Pancreas (tissue), 10 donors: ENCODE data around the gene MCC. TPM values are rescaled to one million over a fixed set of nuclear protein-coding genes. Genes with fewer than 3 reads are reported as not detected.

Experiments used
- ATAC-seq, 4 donors: fragments of 200-7000 bp; cut with Tn5 transposase; one replicate each; pipeline versions ENCODE4 v1.8.0 to v1.9.1; 2020; ENCODE audit warnings: mild to moderate bottlenecking in 4 of 4, moderate library complexity in 4 of 4
- DNase-seq, 6 donors: peaks; one replicate each; pipeline ENCODE4 v3.0.0-alpha.2; 2020
- FAIRE-seq: peaks from 2 replicates; lab custom pipeline; 2012; peaks lifted over from hg19 to GRCh38; lab: Jason Lieb, UNC
- H3K27ac ChIP-seq, 4 donors: fragments of 200-600 bp; sonication (generic); 1 replicate in 3 of 4; 2 replicates in 1 of 4; pipeline versions ENCODE4 v1.5.0 to v1.8.0; 2020
- H3K27me3 ChIP-seq, 4 donors: fragments of 200-600 bp; one replicate each; pipeline ENCODE4 v1.8.0; 2021
- H3K36me3 ChIP-seq, 3 donors: fragments of 200-600 bp; sonication (generic) in 1 of 3; one replicate each; pipeline versions ENCODE4 v1.5.0 to v1.8.0; 2020 to 2021
- H3K4me1 ChIP-seq, 3 donors: fragments of 200-600 bp; one replicate each; pipeline ENCODE4 v1.8.0; 2021
- H3K4me3 ChIP-seq, 4 donors: fragments of 200-600 bp; sonication (generic) in 2 of 4; one replicate each; pipeline versions ENCODE4 v1.5.0 to v1.8.0; 2020 to 2021
- H3K9me3 ChIP-seq, 4 donors: fragments of 200-600 bp; one replicate each; pipeline ENCODE4 v1.8.0; 2021
- CTCF ChIP-seq, 4 donors: fragments of 200-600 bp; sonication (generic) in 3 of 4; IDR thresholded peaks; one replicate each; pipeline versions ENCODE4 v1.5.0 to v1.8.0; 2021; ENCODE audit warnings: antibody characterized with exemption in 4 of 4
- WGBS, 2 donors: extraction: QIAGEN DNeasy Blood & Tissue Kit; methylation state at CpG; one replicate each; pipeline ENCODE4 v1.1.7; 2013; 5-methylcytosine and 5-hydroxymethylcytosine counted together
- intact Hi-C, 3 donors: fragments of 100-400 bp; cut with DNase I; formaldehyde crosslinking; loops; one replicate each; pipeline versions ENCODE4 v1.11.1 to v1.14.2; 2022
- polyA plus RNA-seq, 2 donors: library from polyadenylated mRNA; stranded (reverse); fragments of 200-250 nt; gene quantifications; one replicate each; pipeline ENCODE4 v1.2.3, GENCODE V29; 2013
- total RNA-seq, 6 donors: library from RNA; stranded (reverse); fragmentation: NEBNext Ultra II Directional in 4 of 6; extraction: Animal tissue kit (Norgen Biotek cat#: 25700) in 4 of 6; gene quantifications; one replicate each; pipeline versions ENCODE4 v1.2.1 to v1.2.4, GENCODE V29; 2021 to 2023
- donor health status: healthy with polysubstance abuse.
- donor health status: DM: no; HTN: no; CAD: no; lungs with moderate emphysema.
- donor health status: DM: no; HTN: no; CAD: no.
- donor health status: control.
- donor health status: control.
- donor health status: Bipolar disorder and iron deficiency.
- donor health status: DM: yes; HTN: yes; CAD: no.
- donor health status: DM: no; HTN: no; CAD: no.
- donor health status: DM: no; HTN: no; CAD: no.
- donor health status: DM: yes; HTN: yes; CAD: no.

Gene MCC
- total and polyA plus RNA-seq, 8 donors = 1.3 to 8.3 (median 4.0) TPM

GRCh38 chr5:113193311-113193978, 294.8 kb downstream of the MCC start:
- H3K9me3 ChIP-seq = no peaks in the 10 kb centered on the region
- DNase-seq (no peak), FAIRE-seq (no peak), ATAC-seq (no peak)
- H3K4me3 ChIP-seq = no peak overlapping the region
- H3K4me1 ChIP-seq = no peaks in the 10 kb centered on the region
- no peaks in the 10 kb centered on the region for H3K36me3 ChIP-seq
- TF ChIP-seq CTCF (IDR thresholded peaks at IDR 0.05) = no peak
- intact Hi-C loops = no loop called here
- H3K27me3 ChIP-seq = no peaks in the 10 kb centered on the region
- H3K27ac ChIP-seq = no peak overlapping the region
- WGBS, 2 donors = 74 to 81% methylated on average over 5 of the region's 5 CpGs

- H3K27ac ChIP-seq = no peak overlapping the region
- TF ChIP-seq CTCF (IDR thresholded peaks at IDR 0.05) = no peak
- no peaks in the 10 kb centered on the region for H3K9me3 ChIP-seq
- FAIRE-seq = no peak
- H3K4me1 ChIP-seq = no peaks in the 10 kb centered on the region
- H3K36me3 ChIP-seq = no peaks in the 10 kb centered on the region
- no peak for DNase-seq
- intact Hi-C loops = no loop called here
- no peaks in the 10 kb centered on the region for H3K27me3 ChIP-seq
- WGBS, 2 donors = 80 to 96% methylated on average over 2 of the region's 2 CpGs
- no peak for ATAC-seq
- no peak overlapping the region for H3K4me3 ChIP-seq
These were observed 295.7 kb downstream of the MCC start for GRCh38 chr5:113192541-113192940.

GRCh38 chr5:113190347-113190746, 297.9 kb downstream of the MCC start:
- Histone ChIP-seq H3K27me3 (no peaks in the 10 kb centered on the region), H3K9me3 (no peaks in the 10 kb centered on the region), H3K4me3 (no peak overlapping the region), H3K36me3 (no peaks in the 10 kb centered on the region), H3K4me1 (no peaks in the 10 kb centered on the region), H3K27ac (no peak overlapping the region)
- ATAC-seq = no peak
- no peak for TF ChIP-seq CTCF (IDR thresholded peaks at IDR 0.05)
- 90 to 92% methylated on average over 5 of the region's 5 CpGs for WGBS, 2 donors
- no peak for DNase-seq
- intact Hi-C loops = no loop called here
- no peak for FAIRE-seq

GRCh38 chr5:113189291-113189690, 299.0 kb downstream of the MCC start:
- intact Hi-C loops = no loop called here
- DNase-seq (no peak), ATAC-seq (no peak), FAIRE-seq (no peak)
- Histone ChIP-seq H3K4me3 (no peak overlapping the region), H3K36me3 (no peaks in the 10 kb centered on the region), H3K27ac (no peak overlapping the region), H3K9me3 (no peaks in the 10 kb centered on the region), H3K4me1 (no peaks in the 10 kb centered on the region), H3K27me3 (no peaks in the 10 kb centered on the region)
- WGBS, 2 donors = 89% methylated on average over 3 of the region's 3 CpGs
- no peak for TF ChIP-seq CTCF (IDR thresholded peaks at IDR 0.05)

DNA sequence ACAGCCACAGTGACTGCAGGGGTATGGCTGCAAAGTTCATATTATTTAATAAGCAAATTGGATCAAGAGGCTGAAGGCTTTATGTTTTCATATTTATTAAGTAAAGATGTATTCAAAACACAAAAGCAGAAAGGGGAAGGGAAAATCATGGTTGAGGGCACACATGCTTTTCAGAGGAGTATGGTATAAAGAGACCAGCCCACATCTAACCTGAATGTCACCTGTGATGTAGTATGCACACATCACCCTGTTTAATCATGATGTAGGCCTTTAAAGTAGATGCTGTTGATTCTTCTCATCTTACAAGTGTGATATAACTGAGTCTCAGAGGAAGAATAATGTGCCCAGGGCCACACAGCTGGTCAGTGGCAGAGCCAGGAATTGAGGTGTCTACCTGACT, 299.8 kb downstream of the MCC start:
- Histone ChIP-seq H3K27ac (no peak overlapping the region), H3K9me3 (no peaks in the 10 kb centered on the region), H3K36me3 (no peaks in the 10 kb centered on the region), H3K4me1 (no peaks in the 10 kb centered on the region), H3K4me3 (no peak overlapping the region), H3K27me3 (no peaks in the 10 kb centered on the region)
- DNase-seq (no peak), FAIRE-seq (no peak), ATAC-seq (no peak)
- intact Hi-C loops = no loop called here
- TF ChIP-seq CTCF (IDR thresholded peaks at IDR 0.05) = no peak
